Hematopoietic multipotent progenitor cell (in vitro differentiated cells): ENCODE measurements around the gene ASB3. TPM values are rescaled to one million over a fixed set of nuclear protein-coding genes. Genes with fewer than 3 reads are reported as not detected.
"Not testable (repeated sequence)": the region's sequence is repeated elsewhere in the genome, so short reads cannot be mapped to it uniquely, and the experiment has no call there.

Experiments
- DNase-seq, 3 donors: peaks; one replicate each; pipeline ENCODE4 v3.0.0-alpha.2; 2011 to 2015; ENCODE audit warnings: low read depth in 2 of 3, low spot score in 2 of 3
- total RNA-seq: library from RNA; depleted of rRNA; stranded (reverse); fragments of >200 nt; gene quantifications from one replicate; pipeline ENCODE4 v1.2.3, GENCODE V29; 2012

The ASB3 gene
- total RNA-seq, 1 donor, result 31.5 TPM

DNA sequence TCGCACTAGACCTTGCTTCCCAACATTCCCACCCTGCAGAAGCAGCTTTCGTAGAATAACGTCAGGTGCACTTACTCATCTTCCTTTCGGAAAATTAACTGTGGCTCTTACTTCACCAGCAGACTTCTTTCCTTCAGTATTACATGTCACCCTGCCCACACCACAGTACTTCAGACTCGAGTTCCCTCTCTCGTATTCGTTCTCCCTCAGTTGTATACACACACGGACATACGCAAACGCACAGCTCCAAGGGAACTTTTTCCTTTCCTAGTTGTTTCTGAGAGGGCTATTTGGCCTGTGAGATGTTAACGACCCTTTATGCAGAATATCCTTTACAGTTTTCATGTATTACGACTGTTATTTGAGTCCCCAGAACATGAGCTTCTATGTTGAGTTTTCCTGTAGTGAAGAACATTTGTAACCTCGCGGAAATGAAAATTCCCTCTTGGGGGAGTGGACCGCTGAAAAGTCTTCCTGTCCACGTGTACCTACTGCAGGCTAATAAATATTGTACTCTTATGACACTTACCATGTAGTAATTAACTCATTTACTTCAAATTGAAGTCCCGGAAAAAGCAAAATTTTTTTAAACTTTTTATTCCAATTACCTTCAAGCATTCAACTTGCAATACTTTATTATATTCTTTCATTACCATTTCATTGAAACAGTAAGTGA lies 999 bp upstream of the ASB3 start:
- DNase-seq, result peak in 2 of 3 donors; percentile 13 to 28

DNA sequence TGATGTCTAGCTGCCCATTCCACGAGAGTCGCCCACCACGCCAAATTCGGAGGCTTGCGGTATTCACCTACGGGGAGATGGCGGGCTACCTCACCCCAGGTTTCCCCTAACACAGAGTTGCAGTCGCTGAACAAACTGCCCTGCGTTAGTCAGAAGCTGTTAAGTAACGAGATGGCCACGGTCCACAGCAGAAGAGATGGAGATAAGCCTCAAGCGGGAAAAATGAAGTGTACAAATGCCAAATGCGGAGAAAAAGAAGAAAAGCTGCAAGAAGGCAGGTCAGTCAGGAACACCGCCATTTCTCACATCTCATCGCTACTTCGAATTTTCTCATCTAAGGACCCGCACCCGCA lies 425 bp downstream of the ASB3 start:
- peak; percentile 16 to 41 (median 37) for DNase-seq

DNA sequence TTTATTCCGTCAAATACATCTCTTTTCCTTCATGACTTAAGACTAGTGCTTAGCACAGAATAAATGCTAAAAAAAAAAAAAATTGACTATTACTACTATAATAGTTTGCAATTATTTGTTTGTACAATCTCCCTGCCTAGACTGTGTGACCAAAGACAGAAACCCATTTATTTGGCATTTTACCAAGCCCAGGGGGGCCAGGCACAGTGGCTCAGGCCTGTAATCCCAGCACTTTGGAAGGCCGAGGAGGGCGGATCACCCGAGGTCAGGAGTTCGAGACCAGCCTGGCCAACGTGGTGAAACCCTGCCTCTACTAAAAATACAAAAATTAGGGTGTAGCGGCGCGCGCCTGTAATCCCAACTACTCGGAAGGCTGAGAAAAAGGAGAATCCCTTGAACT lies 1.4 kb downstream of the ASB3 start:
- no peak for DNase-seq

DNA sequence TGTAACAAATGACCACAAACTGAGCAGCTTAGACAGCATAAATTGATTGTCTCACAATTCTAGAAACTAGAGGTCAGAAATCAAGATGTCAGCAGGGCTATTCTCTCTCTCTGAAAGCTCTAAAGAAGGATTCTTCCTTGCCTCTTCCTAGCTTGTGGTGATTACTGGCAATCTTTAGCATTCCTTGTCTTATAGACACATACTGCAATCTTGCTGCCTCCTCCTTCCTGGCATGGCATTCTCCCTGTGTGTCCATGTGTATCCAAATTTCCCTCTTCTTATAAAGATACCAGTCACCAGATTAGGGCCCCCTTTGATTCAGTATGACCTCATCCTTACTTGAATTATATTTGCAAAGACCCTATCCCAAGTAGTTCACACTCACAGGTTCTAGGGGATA lies 2.3 kb downstream of the ASB3 start:
- DNase-seq, result no peak

- no peak for DNase-seq
These were observed 4.1 kb downstream of the ASB3 start for GRCh38 chr2:53782676-53783075.

GRCh38 chr2:53780056-53780455 lies 6.7 kb downstream of the ASB3 start:
- DNase-seq, result no peak

- peak in 2 of 3 donors; percentile 24 to 41 for DNase-seq
These were observed 8.1 kb downstream of the ASB3 start for GRCh38 chr2:53778536-53779162.

DNA sequence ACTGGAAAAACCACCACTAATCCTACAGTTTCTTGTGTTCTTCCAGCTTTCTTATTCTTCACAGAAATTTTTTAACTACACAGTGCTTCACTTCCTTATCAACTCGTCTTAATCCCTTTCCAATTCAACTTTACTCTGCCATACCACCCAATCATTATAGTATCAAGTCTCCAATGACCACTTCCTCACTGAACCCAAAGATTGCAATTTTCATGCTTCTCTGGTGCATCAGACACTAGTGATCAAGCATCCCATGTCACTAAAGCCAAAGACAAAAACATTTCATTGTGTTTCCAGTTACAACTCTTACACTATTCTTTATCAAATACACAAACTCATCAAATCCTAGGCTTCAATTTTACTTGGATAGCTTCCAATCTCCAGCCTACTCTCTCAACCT lies 9.6 kb downstream of the ASB3 start:
- DNase-seq, result no peak

DNA sequence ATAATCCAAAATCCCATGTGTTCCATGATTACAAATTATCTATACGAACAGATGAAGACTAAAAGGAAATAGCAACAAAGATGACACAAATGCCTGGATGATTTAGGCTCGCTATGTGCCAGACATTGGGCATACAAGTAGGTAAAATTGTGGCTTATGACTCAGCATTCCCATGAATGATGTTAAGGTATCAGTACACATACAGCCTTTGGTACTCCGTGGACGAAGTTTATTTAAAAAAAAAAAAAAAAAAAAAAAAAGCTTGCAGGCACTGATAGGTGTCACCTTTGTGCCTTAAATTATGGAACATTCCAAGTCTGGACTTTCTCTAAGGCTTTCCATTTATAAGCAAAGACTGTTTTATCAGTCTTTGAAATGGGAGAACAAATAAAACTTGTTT lies 16.5 kb downstream of the ASB3 start:
- no peak for DNase-seq

DNA sequence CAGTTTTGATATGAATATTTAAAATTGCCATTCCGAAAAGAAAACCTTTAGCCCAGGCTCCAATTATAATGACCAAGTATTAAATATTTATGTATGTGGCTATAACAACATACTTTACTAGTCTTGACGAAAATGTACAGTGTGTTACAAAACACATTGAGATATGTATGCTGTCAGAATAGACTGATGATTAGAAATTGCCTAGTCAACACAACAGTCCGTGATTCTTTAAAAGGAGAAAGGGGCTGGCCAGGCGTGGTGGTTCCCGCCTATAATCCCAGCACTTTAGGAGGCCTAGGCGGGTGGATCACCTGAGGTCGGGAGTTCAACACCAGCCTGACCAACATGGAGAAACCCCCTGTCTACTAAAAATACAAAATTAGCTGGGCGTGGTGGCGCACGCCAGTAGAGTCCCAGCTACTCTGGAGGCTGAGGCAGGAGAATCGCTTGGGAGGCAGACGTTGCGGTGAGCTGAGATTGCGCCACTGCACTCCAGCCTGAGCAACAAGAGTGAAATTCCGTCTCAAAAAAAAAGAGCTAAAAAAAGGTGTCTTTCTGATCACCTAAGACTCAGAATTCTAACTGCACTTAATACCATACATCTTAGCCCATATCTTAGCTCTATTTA lies 17.3 kb downstream of the ASB3 start:
- DNase-seq, result no peak

GRCh38 chr2:53768242-53768542 lies 18.6 kb downstream of the ASB3 start:
- DNase-seq, result no peak

DNA sequence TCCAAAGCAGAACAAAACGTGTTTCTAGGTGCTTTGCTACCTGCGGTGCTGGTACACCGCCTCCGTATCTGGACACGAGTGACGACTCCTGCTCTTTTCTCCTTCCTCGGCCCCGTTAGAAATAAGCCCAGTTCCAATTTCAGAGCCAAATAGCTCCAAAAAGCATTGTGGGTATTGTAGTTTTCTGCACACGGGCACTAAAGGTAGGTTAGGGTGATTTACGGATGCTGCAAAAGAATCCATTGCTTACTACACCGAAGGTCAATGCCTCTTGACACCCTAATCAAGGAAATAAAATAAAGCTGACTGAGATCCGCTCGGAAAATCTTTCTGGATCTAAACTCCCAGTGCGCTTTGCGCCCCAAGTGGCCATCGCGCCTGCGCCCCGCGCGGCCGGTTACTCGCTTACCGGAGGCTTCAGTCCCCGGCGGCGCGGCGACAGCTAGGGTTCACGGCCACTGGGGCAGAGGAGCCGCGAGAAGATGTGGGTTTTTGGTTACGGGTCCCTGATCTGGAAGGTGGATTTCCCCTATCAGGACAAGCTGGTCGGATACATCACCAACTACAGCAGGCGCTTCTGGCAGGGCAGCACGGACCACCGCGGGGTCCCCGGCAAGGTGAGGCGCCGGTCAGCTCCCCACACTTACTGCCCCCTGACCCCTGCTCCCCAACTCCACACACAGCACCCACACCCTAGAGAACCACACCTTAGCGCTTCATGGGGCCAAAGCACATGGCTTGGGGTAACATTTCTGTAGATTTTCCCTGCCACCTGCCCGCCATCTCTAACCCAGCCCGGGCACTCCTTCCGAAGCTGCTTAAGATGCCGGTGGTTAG lies 19.1 kb downstream of the ASB3 start, which contains the start of gene CHAC2:
Gene CHAC2 (plus strand): TSS at position 400 of the 837 bp plus-strand sequence. CDS start 83 bp downstream, at position 483.
- peak; percentile 63 to 89 (median 89) for DNase-seq

GRCh38 chr2:53765767-53766166 lies 21.0 kb downstream of the ASB3 start:
- DNase-seq, result no peak

DNA sequence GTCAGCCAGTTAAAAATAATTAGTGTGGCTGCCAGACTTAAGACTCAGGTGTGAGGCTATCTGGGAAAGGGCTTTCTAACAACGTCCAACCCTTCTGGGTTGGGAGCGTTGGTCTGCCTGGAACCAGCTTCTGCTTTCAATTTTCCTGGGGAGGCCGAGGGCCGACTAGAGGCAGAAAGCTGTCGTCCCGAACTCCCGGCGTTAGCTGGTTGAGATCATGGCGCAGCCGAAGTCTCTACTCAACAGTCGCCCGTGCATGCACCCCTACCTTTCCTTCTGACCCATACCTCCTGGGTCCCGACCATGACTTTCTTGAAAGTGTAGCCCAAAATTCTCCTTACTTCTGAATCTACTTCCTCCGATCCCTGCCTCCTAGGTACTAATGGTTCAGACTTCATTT lies 29.5 kb downstream of the ASB3 start:
- not testable (repeated sequence) for DNase-seq

DNA sequence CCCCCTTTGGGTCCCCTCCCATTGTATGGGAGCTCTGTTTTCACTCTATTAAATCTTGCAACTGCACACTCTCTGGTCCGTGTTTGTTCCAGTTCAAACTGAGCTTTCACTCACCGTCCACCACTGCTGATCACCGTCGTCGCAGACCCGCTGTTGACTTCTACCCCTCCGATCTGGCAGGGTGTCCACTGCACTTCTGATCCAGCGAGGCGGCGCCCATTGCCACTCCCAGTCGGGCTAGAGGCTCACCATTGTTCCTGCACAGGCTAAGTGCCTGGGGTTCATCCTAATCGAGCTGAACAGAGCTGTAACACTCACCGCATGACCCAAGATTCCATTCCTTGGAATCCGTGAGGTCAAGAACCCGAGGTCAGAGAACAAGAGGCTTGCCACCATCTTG lies 30.1 kb downstream of the ASB3 start:
- no peak for DNase-seq

DNA sequence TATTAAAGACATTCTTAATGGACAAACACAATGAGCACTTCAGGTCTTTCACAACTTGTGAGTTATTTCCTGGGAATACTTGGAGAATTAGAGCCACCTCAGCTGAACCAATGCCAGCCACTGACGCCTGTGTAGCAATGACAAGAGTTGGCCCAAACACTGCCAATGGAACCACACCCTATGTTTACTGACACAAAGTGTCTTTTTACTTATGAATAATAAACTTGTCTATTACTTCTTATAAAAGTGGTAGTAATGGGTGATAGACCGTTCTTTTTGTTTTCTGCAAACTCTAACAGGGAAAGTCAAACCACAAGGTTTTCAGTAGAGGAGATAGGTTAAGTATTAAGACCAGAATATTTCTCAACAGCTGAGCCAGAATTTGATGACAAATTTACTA lies 31.6 kb downstream of the ASB3 start:
- DNase-seq, result no peak

DNA sequence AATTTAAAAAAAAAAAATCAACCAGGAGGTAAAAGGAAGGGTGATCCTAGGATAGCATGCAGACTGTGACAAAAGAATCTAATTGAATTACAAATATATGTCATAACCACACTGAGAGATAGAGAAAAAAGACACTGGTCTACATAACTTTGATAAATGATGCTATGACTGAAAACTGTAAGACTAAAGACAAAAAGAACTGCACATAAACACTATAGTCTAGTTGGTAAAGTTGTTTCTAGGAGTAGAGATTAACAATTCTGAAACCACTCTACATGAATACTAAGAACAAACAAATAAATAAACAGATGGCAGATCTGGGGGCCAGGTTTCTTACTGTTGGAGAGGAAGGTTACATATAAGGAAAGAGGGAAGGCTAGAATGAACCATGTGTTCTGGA lies 33.7 kb downstream of the ASB3 start:
- DNase-seq, result no peak

DNA sequence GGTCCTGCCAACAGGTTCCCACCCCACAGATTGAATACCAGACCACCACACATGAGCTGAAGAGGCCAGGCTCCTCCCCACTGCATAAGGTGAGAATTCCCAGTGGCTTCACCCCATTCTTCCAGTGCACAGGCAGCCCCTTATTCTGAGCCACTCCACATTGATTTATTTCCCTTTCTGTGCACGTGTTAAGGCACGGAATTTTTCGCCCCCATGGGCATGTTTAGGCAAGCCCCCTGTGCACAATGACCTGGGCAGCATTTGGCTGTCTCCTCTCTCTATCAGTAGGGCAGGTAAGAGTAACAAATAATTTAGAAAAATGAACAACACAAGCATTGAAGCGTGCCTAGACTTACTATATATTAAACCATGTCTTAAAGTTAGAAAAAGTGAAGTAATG lies 34.4 kb downstream of the ASB3 start:
- DNase-seq, result no peak

DNA sequence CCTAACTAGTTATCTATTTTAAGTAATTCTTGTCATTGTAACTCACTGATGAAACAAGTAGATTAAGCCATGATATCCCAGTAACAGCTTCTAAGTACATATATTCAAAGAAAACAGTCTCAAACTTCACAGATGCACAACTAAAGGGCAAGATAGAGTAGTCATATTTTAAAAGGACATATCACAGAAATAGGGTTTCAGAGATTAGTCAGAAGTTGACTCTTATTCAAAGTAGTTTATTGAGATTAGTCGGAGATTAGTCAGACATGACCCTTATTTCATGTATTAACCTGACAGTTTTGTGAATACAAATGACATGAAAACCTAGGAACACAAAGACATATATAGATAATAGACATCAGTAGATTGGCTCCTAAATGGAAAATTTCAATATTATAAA lies 35.0 kb downstream of the ASB3 start:
- DNase-seq, result no peak

GRCh38 chr2:53750041-53750768 lies 36.5 kb downstream of the ASB3 start:
- DNase-seq, result no peak
